LNCaP clone FGC (cell line): ENCODE data around the gene UBL3.

Experiments used
- DNase-seq: peaks from one replicate; pipeline ENCODE4 v3.0.0-alpha.2; 2011; ENCODE audit warnings: low read depth
- H3K4me3 ChIP-seq: 2 replicates; pipeline ENCODE4 v1.5.1; 2011; ENCODE audit warnings: mild to moderate bottlenecking, low read depth, low read length, control low read depth
- TF ChIP-seq, protein P1 (sequence below): IDR thresholded peaks from 2 replicates; pipeline ENCODE4 v1.5.1; 2012; ENCODE audit warnings: mild to moderate bottlenecking; ENCODE audit not compliant: control insufficient read depth, insufficient read depth; ENCODE audit errors: extremely low read depth

Gene UBL3, protein sequence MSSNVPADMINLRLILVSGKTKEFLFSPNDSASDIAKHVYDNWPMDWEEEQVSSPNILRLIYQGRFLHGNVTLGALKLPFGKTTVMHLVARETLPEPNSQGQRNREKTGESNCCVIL

DNA sequence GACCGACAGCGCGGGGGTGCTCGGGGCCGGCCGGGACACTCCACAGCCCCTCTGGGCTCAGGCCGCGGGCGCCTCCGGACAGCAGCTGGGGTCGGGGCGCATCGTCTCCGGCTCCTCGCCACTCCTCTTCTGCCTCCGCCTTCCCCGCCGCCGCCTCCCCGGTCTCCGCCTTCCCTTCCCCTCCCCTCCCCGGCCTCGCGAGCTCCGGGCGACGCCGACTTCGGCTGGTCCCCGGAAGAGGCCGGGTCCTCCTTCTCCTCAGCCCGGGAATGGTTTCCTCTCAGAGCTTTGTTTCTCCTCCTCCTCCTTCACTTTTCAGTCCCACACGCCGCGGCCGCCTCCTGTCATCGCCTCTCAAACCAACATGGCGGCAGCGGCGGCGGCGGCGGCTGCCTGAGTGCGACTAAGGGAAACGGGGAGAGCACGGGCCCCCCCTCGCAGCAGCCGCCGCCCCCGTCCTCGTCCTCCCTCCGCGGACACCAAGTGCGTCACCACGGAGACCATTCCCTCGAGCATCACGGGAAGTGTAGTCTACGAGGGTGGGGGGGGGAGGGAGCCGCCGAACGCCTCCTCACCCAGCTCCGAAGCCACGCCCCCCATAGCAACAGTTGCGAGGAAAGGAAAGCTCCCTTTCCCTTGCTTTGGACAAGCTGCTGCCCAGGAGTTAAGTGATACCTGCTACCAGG is at the start of gene UBL3:
TSS of gene UBL3 (minus strand) at position 405 of the 686 bp plus-strand sequence. CDS start 1,079 bp downstream, outside the sequence.
- peak within 1 kb of the TSS; percentile 83 for H3K4me3 ChIP-seq
- TF ChIP-seq, protein P1, sequence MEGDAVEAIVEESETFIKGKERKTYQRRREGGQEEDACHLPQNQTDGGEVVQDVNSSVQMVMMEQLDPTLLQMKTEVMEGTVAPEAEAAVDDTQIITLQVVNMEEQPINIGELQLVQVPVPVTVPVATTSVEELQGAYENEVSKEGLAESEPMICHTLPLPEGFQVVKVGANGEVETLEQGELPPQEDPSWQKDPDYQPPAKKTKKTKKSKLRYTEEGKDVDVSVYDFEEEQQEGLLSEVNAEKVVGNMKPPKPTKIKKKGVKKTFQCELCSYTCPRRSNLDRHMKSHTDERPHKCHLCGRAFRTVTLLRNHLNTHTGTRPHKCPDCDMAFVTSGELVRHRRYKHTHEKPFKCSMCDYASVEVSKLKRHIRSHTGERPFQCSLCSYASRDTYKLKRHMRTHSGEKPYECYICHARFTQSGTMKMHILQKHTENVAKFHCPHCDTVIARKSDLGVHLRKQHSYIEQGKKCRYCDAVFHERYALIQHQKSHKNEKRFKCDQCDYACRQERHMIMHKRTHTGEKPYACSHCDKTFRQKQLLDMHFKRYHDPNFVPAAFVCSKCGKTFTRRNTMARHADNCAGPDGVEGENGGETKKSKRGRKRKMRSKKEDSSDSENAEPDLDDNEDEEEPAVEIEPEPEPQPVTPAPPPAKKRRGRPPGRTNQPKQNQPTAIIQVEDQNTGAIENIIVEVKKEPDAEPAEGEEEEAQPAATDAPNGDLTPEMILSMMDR, result no peak
- peak; percentile 84 for DNase-seq

DNA sequence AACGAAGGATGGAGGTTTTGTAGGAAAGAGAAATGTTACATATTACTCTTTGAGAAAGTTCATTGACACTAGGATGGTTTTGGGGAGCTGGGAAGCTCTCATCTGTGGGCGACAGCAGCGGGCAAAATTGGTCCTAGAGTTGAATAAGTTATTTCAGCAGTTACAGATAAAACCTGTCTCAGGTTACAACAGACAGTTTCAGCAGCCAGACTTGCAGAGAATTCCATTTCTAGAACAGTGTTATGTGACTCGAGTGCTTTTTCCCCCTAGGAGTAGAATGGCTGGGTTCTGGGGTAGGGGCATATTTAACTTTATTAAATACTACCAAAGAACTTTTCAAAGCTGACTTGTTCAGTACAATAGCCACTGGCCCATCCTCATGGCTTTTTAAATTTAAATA is 46.7 kb upstream of the UBL3 start:
- no peak for DNase-seq
- H3K4me3 ChIP-seq, result no peak overlapping the region
- TF ChIP-seq, protein P1, result no peak

DNA sequence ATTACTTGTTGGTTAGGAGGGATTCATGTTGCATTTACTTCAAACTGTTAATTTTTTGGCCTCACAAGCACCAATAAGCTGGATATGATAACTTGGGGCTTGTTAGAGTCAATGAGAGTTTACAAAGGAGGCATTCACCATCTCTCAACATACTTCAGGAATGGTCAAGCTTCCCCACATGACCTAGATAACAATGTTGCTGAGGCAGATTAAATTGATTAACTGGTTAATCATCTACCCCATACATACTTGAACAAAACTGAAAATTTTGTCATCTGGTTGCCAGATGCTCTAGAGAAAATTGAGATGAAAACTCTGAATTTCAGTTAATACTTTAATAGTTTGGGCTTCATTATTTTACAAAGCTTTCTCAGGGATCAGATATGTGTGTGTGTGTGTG is 43.0 kb upstream of the UBL3 start:
- TF ChIP-seq, protein P1, result no peak
- no peak overlapping the region for H3K4me3 ChIP-seq
- no peak for DNase-seq

DNA sequence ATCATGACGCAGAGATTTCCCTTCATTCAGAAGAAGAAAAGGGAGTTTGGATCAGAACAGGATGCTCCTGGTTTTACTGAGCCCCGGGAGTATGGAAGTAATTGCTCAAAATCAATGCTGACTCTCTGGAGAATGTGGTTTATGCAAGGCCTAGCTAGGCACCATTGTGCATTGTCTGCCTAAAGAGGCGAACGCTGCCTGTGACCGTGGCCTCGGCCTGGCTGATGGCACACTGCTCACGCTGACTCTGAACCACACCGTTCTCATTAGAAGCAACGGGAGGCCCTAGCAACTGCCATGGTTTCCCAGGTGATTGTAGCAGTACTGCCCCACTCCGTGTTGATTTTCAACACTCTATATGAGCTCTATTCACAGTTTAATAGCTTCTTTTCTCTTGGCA is 41.7 kb upstream of the UBL3 start:
- DNase-seq, result no peak
- TF ChIP-seq, protein P1, result no peak
- no peak overlapping the region for H3K4me3 ChIP-seq

DNA sequence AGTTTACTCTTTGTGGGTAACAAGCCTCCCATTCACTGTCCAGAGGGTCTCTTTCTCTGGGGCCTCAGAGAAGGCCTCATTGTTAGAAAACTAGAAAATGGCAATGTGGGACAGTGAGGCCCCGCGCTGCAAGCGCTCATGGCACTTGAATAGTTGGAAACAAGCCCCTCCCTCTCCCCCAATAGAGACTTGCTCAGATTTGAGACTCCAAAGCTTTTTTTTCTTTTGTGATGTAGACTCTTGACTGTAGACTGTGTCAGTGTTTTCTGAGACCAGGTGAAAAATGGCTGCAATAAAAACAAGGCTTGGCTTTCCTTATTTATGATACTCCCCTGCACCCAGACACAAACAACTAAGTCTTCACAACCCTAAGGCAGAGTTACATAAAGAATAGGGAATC is 38.7 kb upstream of the UBL3 start:
- H3K4me3 ChIP-seq, result no peak overlapping the region
- no peak for DNase-seq
- TF ChIP-seq, protein P1, result no peak

DNA sequence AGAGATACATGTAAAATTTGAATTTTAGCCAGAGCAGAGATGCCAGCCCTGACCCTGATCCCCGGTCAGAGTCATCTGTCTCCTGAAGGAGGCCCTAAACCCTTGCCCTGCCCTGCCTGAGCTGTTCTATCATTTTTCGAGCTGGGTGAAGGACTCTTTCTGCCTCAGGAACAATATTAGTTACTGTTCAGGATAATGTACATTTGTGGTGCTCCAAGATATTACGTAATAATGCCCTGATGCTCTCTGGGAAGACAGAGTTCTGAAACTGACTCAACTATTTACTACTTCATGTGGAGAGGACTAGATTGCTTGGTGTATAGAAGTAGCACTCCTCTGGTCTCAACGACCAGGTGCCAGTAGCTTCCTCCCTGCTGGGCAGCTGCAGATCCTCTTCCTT is 37.9 kb upstream of the UBL3 start:
- DNase-seq, result no peak

More for the DNA sequence above, 37.9 kb upstream of the UBL3 start:
- no peak overlapping the region for H3K4me3 ChIP-seq
- TF ChIP-seq, protein P1, result no peak
